DND-41 (cell line): ENCODE measurements around the gene INAFM2.

Source experiments
- ATAC-seq: fragments of 200-7000 bp; cut with Tn5 transposase; 3 replicates; pipeline ENCODE4 v1.9.1; 2021; ENCODE audit warnings: low read depth; ENCODE audit not compliant: insufficient read depth
- DNase-seq: peaks from one replicate; pipeline ENCODE4 v3.0.0-alpha.2; 2020
- H2AFZ ChIP-seq: 2 replicates; pipeline ENCODE4 v1.6.0; 2012; ENCODE audit warnings: low read depth, low read length
- H3K27ac ChIP-seq: 2 replicates; pipeline ENCODE4 v1.5.1; 2012; ENCODE audit warnings: low read length, inconsistent platforms
- H3K27me3 ChIP-seq: fragments of 200-600 bp; sonication (generic); 2 replicates; pipeline ENCODE4 v1.6.0; 2012; ENCODE audit warnings: low read length, mild to moderate bottlenecking, inconsistent platforms; ENCODE audit not compliant: insufficient read depth, poor library complexity
- H3K36me3 ChIP-seq: 2 replicates; pipeline ENCODE4 v1.5.1; 2012; ENCODE audit warnings: low read length, inconsistent platforms; ENCODE audit not compliant: insufficient read depth
- H3K4me1 ChIP-seq: 2 replicates; pipeline ENCODE4 v1.5.1; 2012; ENCODE audit warnings: mild to moderate bottlenecking, low read length; ENCODE audit not compliant: insufficient read depth
- H3K4me2 ChIP-seq: 2 replicates; pipeline ENCODE4 v1.6.0; 2012; ENCODE audit warnings: mild to moderate bottlenecking, moderate library complexity, low read length, inconsistent platforms; ENCODE audit not compliant: insufficient read depth
- H3K4me3 ChIP-seq, 2 experiments: fragments of 200-600 bp in 1 of 2; shearing (Covaris generic) in 1 of 2; 2 replicates each; pipeline ENCODE4 v1.5.1; 2012 to 2016; ENCODE audit warnings: inconsistent platforms in 2 of 2, low read length in 2 of 2, mild to moderate bottlenecking in 2 of 2, low read depth in 1 of 2, moderate library complexity in 1 of 2
- H3K79me2 ChIP-seq: 2 replicates; pipeline ENCODE4 v1.6.0; 2012; ENCODE audit warnings: low read length, inconsistent platforms; ENCODE audit not compliant: insufficient read depth
- H3K9ac ChIP-seq: 2 replicates; pipeline ENCODE4 v1.6.0; 2012; ENCODE audit warnings: low read depth, mild to moderate bottlenecking, inconsistent platforms, low read length, moderate library complexity
- H3K9me3 ChIP-seq: 2 replicates; pipeline ENCODE4 v1.5.1; 2012; ENCODE audit warnings: low read length, moderate library complexity, mild to moderate bottlenecking, inconsistent platforms; ENCODE audit not compliant: insufficient read depth, severe bottlenecking
- H4K20me1 ChIP-seq: 2 replicates; pipeline ENCODE4 v1.6.0; 2012; ENCODE audit warnings: low read length; ENCODE audit not compliant: insufficient read depth
- CTCF ChIP-seq: IDR thresholded peaks from 2 replicates; pipeline ENCODE4 v1.5.1; 2012; ENCODE audit warnings: borderline replicate concordance, low read length, moderate library complexity, mild to moderate bottlenecking; ENCODE audit not compliant: poor library complexity, severe bottlenecking; ENCODE audit errors: extremely low read depth
- EZH2 ChIP-seq: IDR thresholded peaks from 3 replicates; pipeline ENCODE4 v1.6.1; 2012; ENCODE audit warnings: borderline replicate concordance, low read depth, mild to moderate bottlenecking, moderate library complexity, low read length, inconsistent platforms; ENCODE audit not compliant: severe bottlenecking

INAFM2 gene

GRCh38 chr15:40297356-40297755, 26.1 kb upstream of the INAFM2 start:
- Histone ChIP-seq H3K27me3 (no peaks in the 10 kb centered on the region), H3K79me2 (no peaks in the 10 kb centered on the region), H2AFZ (no peak overlapping the region), H3K27ac (no peak overlapping the region), H4K20me1 (no peaks in the 10 kb centered on the region), H3K36me3 (peaks cover 19% of the 10 kb centered on the region), H3K9me3 (no peaks in the 10 kb centered on the region), H3K4me2 (no peak overlapping the region), H3K9ac (no peak overlapping the region), H3K4me1 (no peaks in the 10 kb centered on the region), H3K4me3 (no peak overlapping the region)
- no peak for DNase-seq
- TF ChIP-seq EZH2 (no peak), CTCF (no peak)
- no peak for ATAC-seq

- ATAC-seq (no peak), DNase-seq (no peak)
- H3K79me2 ChIP-seq = no peaks in the 10 kb centered on the region
- TF ChIP-seq CTCF = no peak
- no peak for TF ChIP-seq EZH2
- no peak overlapping the region for H2AFZ ChIP-seq
- H3K4me2 ChIP-seq = no peak overlapping the region
- no peaks in the 10 kb centered on the region for H3K4me1 ChIP-seq
- no peaks in the 10 kb centered on the region for H3K9me3 ChIP-seq
- H3K36me3 ChIP-seq = peaks cover 27% of the 10 kb centered on the region
- no peaks in the 10 kb centered on the region for H3K27me3 ChIP-seq
- no peak overlapping the region for H3K4me3 ChIP-seq
- H3K27ac ChIP-seq = no peak overlapping the region
- no peaks in the 10 kb centered on the region for H4K20me1 ChIP-seq
- no peak overlapping the region for H3K9ac ChIP-seq
These were observed 25.1 kb upstream of the INAFM2 start for GRCh38 chr15:40298216-40298935.

GRCh38 chr15:40300367-40300766, 23.1 kb upstream of the INAFM2 start:
- H3K9ac ChIP-seq = no peak overlapping the region
- H3K27ac ChIP-seq = no peak overlapping the region
- H3K9me3 ChIP-seq = no peaks in the 10 kb centered on the region
- no peak overlapping the region for H3K4me3 ChIP-seq
- H3K4me2 ChIP-seq = no peak overlapping the region
- peaks cover 27% of the 10 kb centered on the region for H3K36me3 ChIP-seq
- no peak overlapping the region for H2AFZ ChIP-seq
- H3K79me2 ChIP-seq = no peaks in the 10 kb centered on the region
- DNase-seq (no peak), ATAC-seq (no peak)
- TF ChIP-seq EZH2 (no peak), CTCF (no peak)
- H3K4me1 ChIP-seq = no peaks in the 10 kb centered on the region
- H3K27me3 ChIP-seq = no peaks in the 10 kb centered on the region
- no peaks in the 10 kb centered on the region for H4K20me1 ChIP-seq

GRCh38 chr15:40300771-40301170, 22.7 kb upstream of the INAFM2 start:
- no peak for ATAC-seq
- Histone ChIP-seq H3K4me1 (0 out of 2 replicates have a peak, but pooled peaks cover 3% of the 10 kb centered on the region), H4K20me1 (no peaks in the 10 kb centered on the region), H2AFZ (no peak overlapping the region), H3K27ac (no peak overlapping the region), H3K36me3 (peaks cover 27% of the 10 kb centered on the region), H3K27me3 (no peaks in the 10 kb centered on the region), H3K9ac (no peak overlapping the region), H3K9me3 (no peaks in the 10 kb centered on the region), H3K79me2 (no peaks in the 10 kb centered on the region), H3K4me2 (no peak overlapping the region), H3K4me3 (no peak overlapping the region)
- DNase-seq = no peak
- TF ChIP-seq CTCF = no peak
- no peak for TF ChIP-seq EZH2
